Measurements from ENCODE around the gene PAPPA2.
"Not testable (repeated sequence)": the region's sequence is repeated elsewhere in the genome, so short reads cannot be mapped to it uniquely, and the experiment has no call there.

PAPPA2 gene

GRCh38 chr1:176744142-176744541 lies 281.2 kb downstream of the PAPPA2 start:
- DNase-seq (ENCODE audit: extremely low read depth in 1 of 2, low read depth in 1 of 2): no peak

GRCh38 chr1:176745945-176746344 lies 283.0 kb downstream of the PAPPA2 start:
- no peak for DNase-seq (ENCODE audit: extremely low read depth in 1 of 2, low read depth in 1 of 2)

- no peak for DNase-seq (ENCODE audit: extremely low read depth in 1 of 2, low read depth in 1 of 2)
Measured at GRCh38 chr1:176752505-176752904, 289.5 kb downstream of the PAPPA2 start.

GRCh38 chr1:176754676-176755075 lies 291.7 kb downstream of the PAPPA2 start:
- DNase-seq (ENCODE audit: extremely low read depth in 1 of 2, low read depth in 1 of 2): no peak

- not testable (repeated sequence) for DNase-seq (ENCODE audit: extremely low read depth in 1 of 2, low read depth in 1 of 2)
Measured at GRCh38 chr1:176756817-176757216, 293.8 kb downstream of the PAPPA2 start.

GRCh38 chr1:176765608-176766007 lies 302.6 kb downstream of the PAPPA2 start:
- DNase-seq (ENCODE audit: extremely low read depth in 1 of 2, low read depth in 1 of 2): no peak

- DNase-seq (ENCODE audit: extremely low read depth in 1 of 2, low read depth in 1 of 2): no peak
Measured at GRCh38 chr1:176766779-176767178, 303.8 kb downstream of the PAPPA2 start.

- DNase-seq (ENCODE audit: extremely low read depth in 1 of 2, low read depth in 1 of 2): no peak
Measured at GRCh38 chr1:176767714-176768136, 304.8 kb downstream of the PAPPA2 start.

- DNase-seq (ENCODE audit: extremely low read depth in 1 of 2, low read depth in 1 of 2): no peak
Measured at GRCh38 chr1:176768532-176768931, 305.6 kb downstream of the PAPPA2 start.

- DNase-seq (ENCODE audit: extremely low read depth in 1 of 2, low read depth in 1 of 2): no peak
Measured at GRCh38 chr1:176770066-176770465, 307.1 kb downstream of the PAPPA2 start.

GRCh38 chr1:176773038-176773437 lies 310.1 kb downstream of the PAPPA2 start:
- no peak for DNase-seq (ENCODE audit: extremely low read depth in 1 of 2, low read depth in 1 of 2)

- no peak for DNase-seq (ENCODE audit: extremely low read depth in 1 of 2, low read depth in 1 of 2)
Measured at GRCh38 chr1:176774224-176774623, 311.2 kb downstream of the PAPPA2 start.

GRCh38 chr1:176775378-176775777 lies 312.4 kb downstream of the PAPPA2 start:
- DNase-seq (ENCODE audit: extremely low read depth in 1 of 2, low read depth in 1 of 2): no peak

GRCh38 chr1:176775996-176776395 lies 313.0 kb downstream of the PAPPA2 start:
- DNase-seq (ENCODE audit: extremely low read depth in 1 of 2, low read depth in 1 of 2): no peak

- DNase-seq (ENCODE audit: extremely low read depth in 1 of 2, low read depth in 1 of 2): no peak
Measured at GRCh38 chr1:176778056-176778455, 315.1 kb downstream of the PAPPA2 start.

- DNase-seq (ENCODE audit: extremely low read depth in 1 of 2, low read depth in 1 of 2): no peak
Measured at GRCh38 chr1:176779992-176780328, 317.0 kb downstream of the PAPPA2 start.

- DNase-seq (ENCODE audit: extremely low read depth in 1 of 2, low read depth in 1 of 2): no peak
Measured at GRCh38 chr1:176783309-176783708, 320.3 kb downstream of the PAPPA2 start.

GRCh38 chr1:176785056-176785455 lies 322.1 kb downstream of the PAPPA2 start:
- DNase-seq (ENCODE audit: extremely low read depth in 1 of 2, low read depth in 1 of 2): no peak

GRCh38 chr1:176785791-176786190 lies 322.8 kb downstream of the PAPPA2 start:
- no peak for DNase-seq (ENCODE audit: extremely low read depth in 1 of 2, low read depth in 1 of 2)

- no peak for DNase-seq (ENCODE audit: extremely low read depth in 1 of 2, low read depth in 1 of 2)
Measured at GRCh38 chr1:176786274-176786673, 323.3 kb downstream of the PAPPA2 start.

GRCh38 chr1:176789571-176790090 lies 326.7 kb downstream of the PAPPA2 start:
- DNase-seq (ENCODE audit: extremely low read depth in 1 of 2, low read depth in 1 of 2): no peak

GRCh38 chr1:176790786-176791185 lies 327.8 kb downstream of the PAPPA2 start:
- no peak for DNase-seq (ENCODE audit: extremely low read depth in 1 of 2, low read depth in 1 of 2)

- DNase-seq (ENCODE audit: extremely low read depth in 1 of 2, low read depth in 1 of 2): no peak
Measured at GRCh38 chr1:176791906-176792305, 328.9 kb downstream of the PAPPA2 start.

Data from stimulated activated CD8-positive, alpha-beta memory T cell treated with anti-CD3 and anti-CD28 coated beads, Interleukin-7, amount 100 ng/mL, for 48 hours (primary cell).